GM18511 (cell line): ENCODE results near the gene DESI2.
"Not testable (repeated sequence)": the region's sequence is repeated elsewhere in the genome, so short reads cannot be mapped to it uniquely, and the experiment has no call there.

Source experiments
- ATAC-seq: cut with Tn5 transposase; IDR thresholded peaks from one replicate; pipeline ENCODE4 v1.9.1; 2021; ENCODE audit warnings: mild to moderate bottlenecking, moderate library complexity; ENCODE audit not compliant: unreplicated experiment

DESI2 gene

DNA sequence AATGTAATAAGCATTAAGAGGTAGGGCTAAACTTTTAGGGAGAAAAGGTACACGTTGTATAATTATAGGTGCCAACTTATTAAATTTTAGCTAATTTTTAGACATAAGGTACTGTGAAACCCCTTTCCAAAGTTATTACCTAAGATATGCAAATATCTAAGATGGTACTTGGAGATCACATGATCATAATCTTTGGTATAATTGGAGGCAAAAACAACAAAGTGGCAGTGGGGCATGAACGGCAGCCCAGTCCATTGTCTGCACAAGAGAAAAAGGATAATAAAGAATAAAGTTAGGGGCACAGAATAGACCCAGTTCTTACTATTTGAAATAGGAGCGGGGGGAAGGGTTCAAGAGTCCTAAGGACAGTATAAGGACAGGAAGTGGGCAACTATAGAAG, 51.2 kb downstream of the DESI2 start:
- ATAC-seq: no peak

DNA sequence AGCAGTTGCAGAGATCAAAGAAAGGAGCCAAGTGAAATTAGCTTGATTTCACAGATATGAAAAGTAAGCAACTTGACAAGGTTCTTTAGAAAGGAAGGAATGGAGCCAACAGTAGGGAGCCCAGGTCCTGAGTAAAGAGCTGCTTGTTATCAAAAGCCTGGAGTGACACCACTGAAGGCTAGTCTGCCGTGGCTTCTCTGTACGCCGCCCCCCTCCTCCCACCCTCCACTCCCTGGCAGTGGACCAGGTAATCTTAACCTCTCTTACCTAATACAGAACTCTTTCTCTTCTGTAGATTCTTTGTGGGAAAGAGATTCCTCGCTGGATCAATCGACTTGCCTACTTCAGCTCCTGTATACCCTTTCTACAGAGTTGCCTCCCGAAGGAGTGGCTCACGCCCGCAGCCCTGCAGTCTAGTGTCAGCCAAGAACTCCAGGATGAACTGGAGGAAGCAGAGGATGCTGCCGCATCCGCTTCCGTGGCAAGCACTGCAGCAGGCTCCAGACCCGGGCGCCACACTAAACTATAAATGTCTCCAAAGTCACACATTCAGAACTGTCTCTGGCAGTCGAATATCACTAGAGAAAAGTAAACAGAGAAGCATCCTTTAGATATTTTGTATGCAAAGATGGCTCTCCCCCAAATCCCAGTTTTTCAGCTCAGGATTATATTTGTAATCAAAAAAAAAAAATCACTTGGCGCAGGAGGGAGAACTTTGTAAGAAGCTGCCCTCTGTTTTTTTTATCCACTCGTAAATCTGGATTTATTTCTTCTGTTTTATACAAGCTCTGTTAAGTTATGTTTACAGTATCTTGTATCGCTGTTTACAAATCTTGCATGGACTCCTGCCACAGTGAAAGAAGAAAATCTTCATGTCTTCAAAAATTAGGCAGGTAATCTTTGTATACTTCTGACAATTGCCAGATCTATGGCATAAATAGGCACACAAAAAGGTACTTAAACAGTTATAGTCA, 52.6 kb downstream of the DESI2 start:
- ATAC-seq: no peak

DNA sequence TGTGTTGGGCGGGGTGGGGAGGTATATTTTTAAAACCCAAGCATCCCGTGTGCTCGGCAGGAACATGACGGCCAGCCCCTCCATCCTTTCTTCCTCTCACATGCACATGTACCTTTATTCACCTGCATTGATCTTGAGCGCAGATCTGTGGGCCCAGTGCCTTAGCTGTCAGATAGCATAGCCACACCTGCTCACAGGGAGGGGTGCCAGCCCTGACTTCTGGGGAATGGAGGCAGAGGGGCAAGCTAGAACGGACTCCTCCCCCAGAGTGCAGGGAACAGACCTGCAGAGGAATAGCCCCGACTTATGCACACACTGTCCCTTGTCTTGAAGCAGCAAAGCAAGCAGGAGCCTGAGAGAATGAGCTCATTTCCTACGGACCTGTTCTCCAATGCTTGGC, 56.1 kb downstream of the DESI2 start:
- no peak for ATAC-seq

DNA sequence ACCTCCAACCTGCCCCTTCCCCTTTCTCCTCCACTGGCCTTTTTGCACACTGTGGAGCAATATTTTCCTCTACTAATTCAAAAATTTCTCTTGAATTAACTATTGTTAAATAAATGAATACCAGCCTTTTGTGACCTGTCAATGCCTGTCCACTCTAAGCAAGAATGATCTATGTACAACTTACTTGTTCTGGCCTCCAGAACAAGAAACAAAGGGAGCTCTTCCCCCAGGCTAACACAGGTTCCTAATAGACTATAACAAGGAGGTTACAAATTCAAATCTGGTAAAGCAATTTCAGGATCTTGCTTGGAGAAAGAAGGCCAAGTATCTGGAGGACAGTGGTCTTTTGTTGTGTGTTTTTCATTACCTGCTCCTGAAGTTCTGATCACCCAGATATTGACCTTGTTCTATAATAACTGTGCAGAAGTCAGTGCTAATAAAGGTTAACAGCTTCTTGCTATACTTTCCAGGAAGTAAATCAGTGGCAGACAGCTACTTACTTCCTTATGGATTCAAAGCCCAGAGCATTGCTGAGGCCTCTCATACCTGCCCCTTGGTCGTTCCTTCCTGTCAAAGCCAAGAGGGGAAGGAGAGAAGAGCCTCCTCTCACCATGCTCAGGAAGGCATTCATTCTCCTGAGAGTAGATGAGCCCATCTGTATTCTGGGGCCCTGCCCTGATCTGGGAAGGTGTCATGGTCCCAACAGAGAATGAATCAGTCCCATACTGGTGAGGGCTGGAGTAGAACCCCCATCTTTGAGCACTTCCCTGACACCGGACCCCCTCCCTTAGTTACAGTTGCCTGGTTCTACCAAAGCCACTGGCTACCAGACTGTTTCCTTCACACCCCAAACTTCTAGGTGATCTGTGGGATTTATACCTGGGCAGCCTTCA, 56.8 kb downstream of the DESI2 start:
- ATAC-seq: no peak

DNA sequence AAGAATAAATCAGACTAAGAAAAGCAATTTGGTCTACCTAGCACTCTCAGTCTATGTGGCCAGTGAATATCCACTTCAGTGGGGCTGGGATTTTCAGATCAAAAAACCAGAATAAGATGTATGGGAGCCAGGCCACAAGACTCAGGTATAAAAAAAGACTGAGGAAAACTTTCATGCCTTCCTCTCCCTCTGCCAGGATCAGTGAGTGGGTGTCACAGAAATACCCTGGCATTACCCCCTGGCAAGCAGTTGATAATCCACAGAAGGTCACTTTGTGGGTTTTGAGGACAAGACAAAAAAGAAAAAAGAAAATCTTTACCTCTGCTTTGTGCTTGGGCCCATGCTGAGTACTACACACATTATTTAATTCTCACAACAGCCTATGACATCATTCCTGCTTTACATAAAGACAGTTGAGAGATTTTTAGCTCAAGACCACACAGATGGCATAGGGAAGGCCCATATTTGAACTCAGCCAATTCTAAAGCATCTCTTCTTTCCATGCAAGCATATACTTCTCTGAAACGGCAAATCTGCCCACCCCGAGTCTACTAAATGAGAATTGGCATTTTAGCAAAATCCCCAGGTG, 57.6 kb downstream of the DESI2 start:
- ATAC-seq: no peak

DNA sequence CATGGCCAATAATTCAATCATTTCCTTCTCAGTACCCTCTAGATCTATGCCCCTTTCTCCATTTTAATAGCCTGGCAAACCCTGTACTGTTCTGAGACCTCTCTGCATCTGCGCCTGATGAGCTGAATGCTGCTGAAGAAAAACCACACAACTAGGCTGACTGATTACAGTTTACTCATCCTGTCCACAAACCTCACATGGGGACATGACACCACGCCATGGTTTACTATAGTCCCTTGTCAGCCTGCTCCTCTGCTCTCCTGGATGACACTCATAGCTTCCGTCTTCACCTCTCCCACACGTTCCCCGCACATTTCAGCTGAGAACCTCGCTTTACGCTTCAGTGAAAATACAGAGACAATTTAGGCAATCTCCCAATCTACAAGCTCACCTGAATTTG, 59.7 kb downstream of the DESI2 start:
- ATAC-seq: no peak

DNA sequence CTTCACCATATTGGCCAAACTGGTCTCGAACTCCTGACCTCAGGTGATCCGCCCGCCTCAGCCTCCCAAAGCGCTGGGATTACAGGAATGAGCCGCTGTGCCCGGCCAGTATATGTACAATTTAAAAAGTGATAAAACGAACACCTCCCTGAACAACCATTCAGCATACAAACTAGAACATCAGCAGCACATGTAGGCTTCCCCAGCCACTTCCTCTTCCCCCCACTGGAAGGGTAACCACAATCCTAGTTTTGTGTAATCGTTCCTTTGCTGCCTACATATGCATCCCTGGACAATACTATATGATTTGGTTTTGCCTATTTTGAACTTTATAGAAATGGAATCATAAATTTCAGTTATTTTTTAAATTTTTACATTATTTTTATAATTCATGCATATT, 60.4 kb downstream of the DESI2 start:
- ATAC-seq: no peak

DNA sequence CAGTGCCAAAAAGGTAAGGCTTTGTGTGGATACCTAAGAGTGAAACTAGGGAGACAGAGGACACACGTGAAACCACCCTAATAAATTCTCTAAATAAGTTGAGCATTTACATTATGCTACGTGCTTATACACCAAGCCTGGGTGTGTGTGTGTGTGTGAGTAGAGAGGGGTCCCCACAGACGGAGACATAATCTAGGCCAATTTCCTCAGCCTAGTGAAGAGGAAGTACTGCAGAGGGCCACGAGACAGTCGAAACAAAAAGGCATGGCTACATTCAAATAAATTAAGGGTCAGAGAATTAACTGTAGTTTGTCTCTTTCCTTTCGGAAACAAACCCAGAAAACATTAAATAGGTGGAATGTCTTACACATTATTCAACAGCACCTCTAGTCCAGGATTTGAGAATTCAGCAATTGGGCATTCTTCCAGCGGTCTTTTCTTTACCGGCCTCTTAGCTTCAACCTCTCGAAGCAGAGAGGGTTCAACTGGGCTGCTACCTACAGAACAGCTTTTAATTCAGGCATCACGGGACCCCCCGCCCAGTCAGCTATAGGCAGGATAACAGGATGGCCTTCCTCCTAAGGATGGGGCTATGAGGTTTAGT, 75.0 kb downstream of the DESI2 start:
- no peak for ATAC-seq

DNA sequence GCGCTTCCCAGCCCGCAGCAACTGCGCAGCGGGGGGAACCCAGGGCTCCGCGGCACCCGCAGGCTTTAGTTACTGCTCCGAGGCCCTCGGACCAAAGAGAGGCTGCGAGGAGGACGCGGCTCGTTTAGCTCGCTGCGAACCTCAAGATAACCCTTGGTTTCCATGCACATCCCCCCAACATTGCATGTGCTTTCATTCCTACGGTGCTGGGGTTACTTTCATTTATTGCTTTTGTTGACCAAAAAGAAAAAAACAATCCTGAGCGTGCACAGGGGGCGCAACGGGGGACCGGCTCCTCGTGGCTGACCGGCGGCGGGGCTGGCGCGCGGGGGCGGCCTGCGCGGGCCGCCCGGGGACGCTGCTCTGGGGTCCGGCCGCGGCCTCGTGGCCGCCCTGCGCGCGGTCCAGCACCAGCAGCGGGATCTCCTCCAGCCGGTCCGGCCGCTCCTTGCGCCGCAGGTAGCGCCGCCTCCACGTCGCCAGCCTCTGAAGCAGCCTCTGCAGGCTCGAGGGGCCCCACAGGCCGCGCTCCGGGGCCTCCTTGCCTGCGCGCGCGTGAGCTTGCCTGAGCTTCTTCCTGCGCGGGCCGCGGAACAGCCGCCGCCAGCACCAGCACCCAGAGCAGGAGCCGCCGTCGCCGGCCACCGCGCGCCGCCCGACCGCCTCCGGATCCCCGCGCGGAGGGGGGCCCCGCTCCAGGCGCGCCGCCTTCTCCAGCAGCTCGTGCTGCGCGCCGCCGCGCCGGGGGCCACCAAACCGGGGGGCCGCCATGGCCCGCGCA, 77.4 kb downstream of the DESI2 start:
- ATAC-seq: no peak

DNA sequence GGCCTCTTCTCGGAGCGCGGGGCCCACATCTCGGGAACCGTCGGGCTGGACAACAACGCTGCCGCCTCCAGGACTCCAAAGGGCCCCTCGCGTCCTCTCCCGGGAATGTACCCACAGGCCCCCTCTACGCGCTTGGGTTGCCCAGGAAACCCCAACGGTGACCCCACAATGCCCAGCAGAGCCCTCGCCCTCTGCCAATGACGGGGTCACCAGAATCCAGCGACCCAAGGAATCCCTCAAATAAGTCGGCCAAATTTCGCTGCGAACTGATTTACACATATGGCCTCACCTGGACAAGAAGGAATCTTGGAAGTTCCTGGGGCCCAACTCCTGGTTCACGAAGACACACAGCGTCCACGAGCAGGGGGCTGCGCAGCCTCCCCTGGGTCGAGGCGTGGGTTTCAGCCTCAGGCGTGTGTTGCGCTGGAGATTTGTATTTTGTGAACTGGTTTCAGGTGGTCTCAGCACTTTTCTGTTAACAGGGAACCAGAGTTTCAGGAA, 78.1 kb downstream of the DESI2 start:
- no peak for ATAC-seq

DNA sequence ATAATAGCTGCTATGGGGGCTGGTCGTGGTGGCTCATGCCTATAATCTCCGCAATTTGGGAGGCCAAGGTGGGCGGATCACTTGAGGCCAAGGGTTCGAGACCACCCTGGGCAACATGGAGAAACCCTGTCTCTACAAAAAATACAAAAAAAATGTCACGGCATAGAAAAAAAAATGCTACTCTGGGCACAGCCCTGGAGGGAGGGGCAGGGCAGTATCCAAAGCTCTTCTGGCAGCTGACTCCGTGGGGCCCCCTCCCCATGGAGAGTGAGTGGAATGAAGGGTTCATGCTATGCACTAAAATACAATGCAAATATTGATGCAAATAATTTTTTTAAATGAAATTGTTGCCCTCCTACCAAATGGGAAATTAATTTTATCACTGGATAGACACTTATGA, 78.7 kb downstream of the DESI2 start:
- no peak for ATAC-seq

DNA sequence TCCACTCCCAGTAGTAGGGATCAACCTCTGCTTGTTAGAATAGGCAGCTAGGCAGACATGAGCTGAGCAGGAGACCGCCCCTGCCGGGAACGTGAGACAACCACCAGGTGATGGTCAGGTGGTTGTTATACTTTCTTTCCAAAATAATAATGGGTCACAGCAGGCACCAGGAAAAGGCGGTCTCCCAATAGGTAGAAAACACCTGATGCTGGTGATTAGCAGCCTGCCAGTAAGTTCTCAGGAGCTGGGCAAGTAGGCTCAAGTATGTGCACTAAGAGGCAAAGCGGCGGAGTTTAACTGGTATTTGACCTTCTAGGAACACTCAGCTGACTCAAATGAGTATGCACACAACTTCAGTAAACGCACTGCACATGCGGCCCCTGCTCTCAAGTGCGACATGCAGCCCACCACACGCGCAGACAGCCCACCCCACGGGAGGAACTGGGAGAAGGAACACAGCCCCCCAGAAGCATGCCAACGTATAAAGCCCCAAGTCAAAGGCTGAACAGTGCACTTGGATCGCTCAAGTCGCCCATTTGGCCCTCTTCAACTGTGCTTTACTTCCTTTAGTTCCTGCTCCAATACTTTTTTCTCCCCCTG, 80.0 kb downstream of the DESI2 start:
- ATAC-seq: no peak

DNA sequence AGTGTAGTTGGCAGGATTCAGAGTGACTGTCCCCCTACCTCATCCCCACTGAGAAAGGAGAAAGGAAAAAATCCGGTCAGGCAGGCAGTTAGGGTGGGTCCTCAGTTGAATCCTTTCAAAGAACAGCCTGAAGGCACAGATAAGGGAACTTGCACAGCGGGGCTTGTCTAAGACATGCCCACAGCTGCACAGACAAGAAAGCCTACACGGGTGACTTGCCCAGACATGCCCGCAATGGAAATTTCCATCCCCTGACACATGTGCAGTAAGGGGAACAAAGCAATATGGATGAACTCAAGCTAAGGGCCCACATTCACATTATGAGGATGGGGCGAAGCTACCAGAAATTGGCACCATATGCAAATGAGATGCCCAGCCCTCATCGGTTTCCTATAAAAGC, 82.5 kb downstream of the DESI2 start:
- ATAC-seq: no peak

DNA sequence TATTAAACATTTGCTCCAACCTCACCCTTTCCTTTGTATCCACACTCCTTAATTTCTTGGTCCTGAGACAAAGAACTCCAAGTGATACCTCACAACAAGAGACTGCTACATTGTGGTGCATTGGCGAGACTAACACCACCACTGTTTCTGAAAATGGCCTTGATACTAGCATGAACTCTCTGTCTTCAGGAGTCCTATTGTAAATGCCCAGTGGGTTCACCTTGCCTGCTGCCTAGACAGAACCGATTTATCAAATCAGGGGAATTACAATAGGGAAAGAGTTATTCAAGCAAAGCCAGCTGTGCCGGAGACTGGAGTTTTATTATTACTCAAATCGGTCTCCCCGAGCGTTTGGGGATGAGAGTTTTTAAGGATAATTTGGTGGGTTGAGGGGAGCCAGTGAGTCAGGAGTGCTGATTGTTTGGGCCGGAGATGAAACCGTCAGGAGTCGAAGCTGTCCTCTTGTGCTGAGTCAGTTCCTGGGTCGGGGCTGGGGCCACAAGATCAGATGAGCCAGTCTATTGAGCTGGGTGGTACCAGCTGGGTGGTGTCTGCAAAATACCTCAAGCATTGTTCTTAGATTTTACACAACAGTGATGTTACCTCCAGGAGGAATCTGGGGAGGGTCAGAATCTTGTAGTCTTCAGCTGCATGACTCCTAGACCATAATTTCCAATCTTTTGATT, 83.1 kb downstream of the DESI2 start:
- ATAC-seq: no peak

DNA sequence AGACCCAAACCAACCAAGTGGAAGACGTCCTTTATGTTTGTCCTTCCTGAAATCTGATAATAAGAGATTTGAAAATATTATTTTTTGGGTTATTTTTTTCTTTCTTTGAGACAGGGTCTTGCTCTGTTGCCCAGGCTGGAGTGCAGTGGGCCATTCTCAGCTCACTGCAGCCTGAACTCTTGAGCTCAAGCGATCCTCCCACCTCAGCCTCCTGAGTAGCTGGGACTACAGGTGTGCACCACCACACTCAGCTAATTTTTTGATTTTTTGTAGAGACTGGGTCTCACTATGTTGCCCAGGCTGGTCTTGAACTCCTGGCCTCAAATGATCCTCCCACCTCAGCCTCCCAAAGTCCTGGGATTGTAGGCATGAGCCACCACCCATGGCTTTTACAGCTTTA, 86.2 kb downstream of the DESI2 start:
- ATAC-seq: not testable (repeated sequence)

DNA sequence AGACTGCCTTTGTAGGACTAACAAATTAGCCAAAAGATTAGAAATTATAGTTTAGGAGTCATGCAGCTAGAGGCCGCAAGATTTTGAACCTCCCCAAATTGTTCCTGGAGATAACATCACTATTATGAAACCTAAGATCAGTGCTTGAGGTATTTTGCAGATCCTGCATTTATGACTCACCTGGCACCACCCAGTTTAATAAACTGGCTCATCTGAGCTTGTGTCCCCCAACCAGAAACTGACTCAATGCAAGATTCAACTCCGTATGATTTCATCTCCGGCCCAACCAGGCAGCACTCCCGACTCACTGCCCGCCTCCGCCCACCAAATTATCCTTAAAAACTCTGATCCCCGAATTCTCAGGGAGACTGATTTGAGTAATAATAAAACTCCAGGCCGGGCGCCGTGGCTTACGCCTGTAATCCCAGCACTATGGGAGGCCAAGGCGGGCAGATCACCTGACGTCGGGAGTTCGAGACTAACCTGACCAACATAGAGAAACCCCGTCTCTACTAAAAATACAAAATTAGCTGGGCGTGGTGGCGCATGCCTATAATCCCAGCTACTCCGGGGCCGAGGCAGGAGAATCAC, 87.2 kb downstream of the DESI2 start:
- ATAC-seq: not testable (repeated sequence)

DNA sequence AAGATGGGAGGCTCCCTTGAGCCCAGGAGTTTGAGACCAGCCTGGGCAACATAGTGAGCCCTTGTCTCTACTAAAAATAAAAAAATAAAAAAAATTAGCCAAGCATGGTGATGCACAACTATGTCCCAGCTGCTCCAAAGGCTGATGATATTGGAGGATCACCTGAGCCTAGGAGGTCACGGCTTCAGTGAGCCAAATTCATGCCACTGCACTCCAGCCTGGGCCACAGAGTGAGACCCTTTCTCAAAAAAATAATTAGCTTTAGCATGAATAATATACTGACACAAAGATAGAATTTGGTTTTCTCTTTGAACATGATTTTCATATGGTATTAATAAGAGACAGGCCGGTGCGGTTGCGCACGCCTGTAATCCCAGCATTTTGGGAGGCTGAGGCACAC, 88.8 kb downstream of the DESI2 start:
- no peak for ATAC-seq

DNA sequence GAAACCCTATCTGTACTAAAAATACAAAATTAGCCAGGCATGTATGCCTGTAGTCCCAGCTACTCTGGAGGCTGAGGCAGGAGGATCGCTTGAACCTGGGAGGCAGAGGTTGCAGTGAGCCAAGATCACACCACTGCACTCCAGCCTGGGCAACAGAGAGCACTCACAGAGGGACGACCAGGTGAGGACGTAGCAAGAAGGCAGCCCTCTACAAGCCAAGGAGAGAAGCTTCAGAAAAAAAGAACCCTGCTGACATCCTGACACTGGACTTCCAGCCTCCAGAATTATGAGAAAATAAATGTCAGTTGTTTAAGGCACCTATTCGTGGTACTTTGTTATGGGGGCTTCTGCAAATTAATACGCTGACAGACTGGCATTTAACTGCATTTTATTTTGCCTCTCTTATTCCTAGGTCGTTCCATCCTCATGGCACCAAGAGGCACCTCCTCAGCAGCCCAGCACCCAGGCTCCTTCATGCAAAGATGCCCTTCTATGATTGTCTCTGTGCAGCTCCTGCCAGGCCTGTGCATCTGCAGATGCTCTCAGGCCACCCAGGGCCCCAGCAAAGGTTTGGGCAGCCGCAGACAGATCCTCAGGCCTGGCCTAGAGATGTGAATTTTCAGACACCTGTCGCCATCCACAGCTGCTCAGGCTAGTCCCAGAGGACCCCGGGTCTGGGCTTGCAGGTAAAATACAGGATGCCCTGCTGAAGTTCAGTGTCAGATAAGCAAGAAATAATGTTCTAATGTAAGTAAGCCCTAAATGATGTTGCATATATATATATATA, 96.5 kb downstream of the DESI2 start:
- ATAC-seq: no peak
